Ectodermal cell (in vitro differentiated cells): ENCODE results near the gene LBH.

Source experiments
- H3K27ac ChIP-seq: 2 replicates; pipeline ENCODE4 v1.7.0; 2013; ENCODE audit warnings: mild to moderate bottlenecking, low read depth, low read length; ENCODE audit not compliant: insufficient read depth, poor library complexity, severe bottlenecking
- H3K27me3 ChIP-seq: 2 replicates; pipeline ENCODE4 v1.7.0; 2013; ENCODE audit warnings: mild to moderate bottlenecking, low read length; ENCODE audit not compliant: insufficient read depth, control insufficient read depth, poor library complexity, severe bottlenecking
- H3K36me3 ChIP-seq: one replicate; pipeline ENCODE4 v1.7.0; 2013; ENCODE audit warnings: low read length; ENCODE audit not compliant: control insufficient read depth, insufficient read depth
- H3K4me1 ChIP-seq: one replicate; pipeline ENCODE4 v1.7.0; 2013; ENCODE audit warnings: low read length; ENCODE audit not compliant: control insufficient read depth, insufficient read depth
- H3K4me3 ChIP-seq: 2 replicates; pipeline ENCODE4 v1.7.0; 2013; ENCODE audit warnings: low read depth, low read length, control low read depth; ENCODE audit not compliant: insufficient read depth
- H3K9me3 ChIP-seq: 2 replicates; pipeline ENCODE4 v1.7.0; 2013; ENCODE audit warnings: mild to moderate bottlenecking, low read length, moderate library complexity; ENCODE audit not compliant: control insufficient read depth
- WGBS, 2 experiments: methylation state at CpG; one replicate each; pipeline ENCODE4 v1.1.7; 2013; ENCODE audit warnings: missing lambda C conversion rate in 2 of 2; 5-methylcytosine and 5-hydroxymethylcytosine counted together

Gene LBH

GRCh38 chr2:30300456-30301221, 69.3 kb downstream of the LBH start:
- Histone ChIP-seq H3K27ac (no peak overlapping the region), H3K27me3 (peaks cover 3% of the 10 kb centered on the region), H3K36me3 (no peaks in the 10 kb centered on the region), H3K9me3 (no peaks in the 10 kb centered on the region), H3K4me1 (no peaks in the 10 kb centered on the region), H3K4me3 (no peak overlapping the region)
- 82 to 84% methylated on average over 6 of the region's 6 CpGs for WGBS, 2 experiments

GRCh38 chr2:30301551-30301950, 70.2 kb downstream of the LBH start:
- H3K27ac ChIP-seq: no peak overlapping the region

GRCh38 chr2:30302566-30302965, 71.2 kb downstream of the LBH start:
- no peaks in the 10 kb centered on the region for H3K36me3 ChIP-seq
- H3K4me1 ChIP-seq: no peaks in the 10 kb centered on the region
- H3K4me3 ChIP-seq: no peak overlapping the region
- H3K27me3 ChIP-seq: peaks cover 3% of the 10 kb centered on the region
- H3K27ac ChIP-seq: no peak overlapping the region
- H3K9me3 ChIP-seq: no peaks in the 10 kb centered on the region
- 88 to 90% methylated on average over 5 of the region's 5 CpGs for WGBS, 2 experiments

More at GRCh38 chr2:30301551-30301950, 70.2 kb downstream of the LBH start:
- Histone ChIP-seq H3K36me3 (no peaks in the 10 kb centered on the region), H3K4me1 (no peaks in the 10 kb centered on the region), H3K4me3 (no peak overlapping the region), H3K27me3 (peaks cover 3% of the 10 kb centered on the region), H3K9me3 (no peaks in the 10 kb centered on the region)
- WGBS, 2 experiments: 35 to 40% methylated on average over 7 of the region's 7 CpGs

GRCh38 chr2:30303095-30303494, 71.8 kb downstream of the LBH start:
- Histone ChIP-seq H3K36me3 (no peaks in the 10 kb centered on the region), H3K9me3 (no peaks in the 10 kb centered on the region), H3K27ac (no peak overlapping the region), H3K27me3 (peaks cover 3% of the 10 kb centered on the region), H3K4me3 (no peak overlapping the region), H3K4me1 (no peaks in the 10 kb centered on the region)
- 93 to 95% methylated on average over 11 of the region's 11 CpGs for WGBS, 2 experiments

GRCh38 chr2:30305235-30305634, 73.9 kb downstream of the LBH start:
- H3K4me1 ChIP-seq: no peaks in the 10 kb centered on the region
- H3K4me3 ChIP-seq: no peak overlapping the region
- no peaks in the 10 kb centered on the region for H3K36me3 ChIP-seq
- no peak overlapping the region for H3K27ac ChIP-seq
- H3K27me3 ChIP-seq: peaks cover 3% of the 10 kb centered on the region
- no peaks in the 10 kb centered on the region for H3K9me3 ChIP-seq

GRCh38 chr2:30306522-30306921, 75.2 kb downstream of the LBH start:
- H3K27me3 ChIP-seq: peaks cover 3% of the 10 kb centered on the region
- H3K4me1 ChIP-seq: no peaks in the 10 kb centered on the region
- no peak overlapping the region for H3K4me3 ChIP-seq
- H3K36me3 ChIP-seq: no peaks in the 10 kb centered on the region
- WGBS, 2 experiments: 89% methylated on average over 4 of the region's 4 CpGs
- H3K9me3 ChIP-seq: no peaks in the 10 kb centered on the region
- H3K27ac ChIP-seq: no peak overlapping the region

- Histone ChIP-seq H3K4me1 (no peaks in the 10 kb centered on the region), H3K9me3 (no peaks in the 10 kb centered on the region), H3K36me3 (no peaks in the 10 kb centered on the region), H3K27me3 (no peaks in the 10 kb centered on the region), H3K4me3 (no peak overlapping the region), H3K27ac (no peak overlapping the region)
- 86 to 97% methylated on average over 2 of the region's 2 CpGs for WGBS, 2 experiments
Measured at GRCh38 chr2:30308280-30308679, 76.9 kb downstream of the LBH start.
